Articular chondrocyte of knee joint (primary cell): ENCODE results near the gene ZNF232. TPM values are rescaled to one million over a fixed set of nuclear protein-coding genes. Genes with fewer than 3 reads are reported as not detected.

ENCODE experiments used
- small RNA-seq: library from RNA; depleted of rRNA; stranded (forward); fragments of <200 nt; gene quantifications from one replicate; pipeline ENCODE3, GENCODE V24; 2012
- total RNA-seq: library from RNA; depleted of rRNA; stranded (reverse); fragments of >200 nt; gene quantifications from 2 replicates; pipeline ENCODE4 v1.2.3, GENCODE V29; 2012

The ZNF232 gene
- total RNA-seq = 6.9 and 7.1 TPM in 2 replicates

DNA sequence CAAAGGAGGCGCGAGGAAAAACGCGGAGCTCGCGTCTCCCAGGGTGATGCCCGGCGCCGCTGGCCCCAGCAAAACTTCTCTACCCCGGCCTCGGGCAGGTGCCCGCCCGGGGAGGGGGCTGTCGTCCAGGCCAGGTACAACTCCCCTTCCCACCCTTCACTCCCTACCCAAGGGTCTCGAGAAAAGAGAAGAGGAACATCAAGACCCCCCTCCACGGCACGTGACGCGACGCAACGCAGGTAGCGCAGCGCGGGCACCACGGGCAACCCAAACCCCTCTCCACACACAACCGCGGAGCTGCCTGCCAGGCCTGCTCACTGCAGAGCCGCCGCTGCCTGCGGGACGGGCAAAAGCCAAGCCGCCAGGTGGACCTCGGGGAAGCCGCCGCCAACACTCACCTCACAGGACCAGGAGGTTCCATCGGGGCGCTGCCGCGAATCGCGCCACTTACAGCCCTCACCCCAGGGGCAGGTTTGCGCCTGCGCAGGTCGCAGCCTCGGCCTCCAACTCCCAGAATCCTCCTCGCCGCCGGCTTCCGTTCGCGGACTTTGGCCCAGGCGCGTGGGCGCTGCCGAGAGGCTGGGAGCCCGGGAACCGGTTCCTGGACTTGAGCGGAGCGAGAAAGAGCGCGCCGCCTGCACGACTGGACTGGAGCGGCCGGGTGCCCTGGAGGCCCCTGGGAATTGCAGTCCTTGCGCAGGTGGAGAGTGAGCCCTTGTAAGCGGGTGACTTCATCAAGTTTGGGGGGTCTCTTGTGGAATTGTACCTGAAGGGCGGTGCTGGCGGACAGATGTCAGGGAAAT, at the start of gene ZNF232:
Gene ZNF232 (minus strand): TSS at position 477 of the 803 bp plus-strand sequence. CDS start 56 bp downstream, at position 421.

DNA sequence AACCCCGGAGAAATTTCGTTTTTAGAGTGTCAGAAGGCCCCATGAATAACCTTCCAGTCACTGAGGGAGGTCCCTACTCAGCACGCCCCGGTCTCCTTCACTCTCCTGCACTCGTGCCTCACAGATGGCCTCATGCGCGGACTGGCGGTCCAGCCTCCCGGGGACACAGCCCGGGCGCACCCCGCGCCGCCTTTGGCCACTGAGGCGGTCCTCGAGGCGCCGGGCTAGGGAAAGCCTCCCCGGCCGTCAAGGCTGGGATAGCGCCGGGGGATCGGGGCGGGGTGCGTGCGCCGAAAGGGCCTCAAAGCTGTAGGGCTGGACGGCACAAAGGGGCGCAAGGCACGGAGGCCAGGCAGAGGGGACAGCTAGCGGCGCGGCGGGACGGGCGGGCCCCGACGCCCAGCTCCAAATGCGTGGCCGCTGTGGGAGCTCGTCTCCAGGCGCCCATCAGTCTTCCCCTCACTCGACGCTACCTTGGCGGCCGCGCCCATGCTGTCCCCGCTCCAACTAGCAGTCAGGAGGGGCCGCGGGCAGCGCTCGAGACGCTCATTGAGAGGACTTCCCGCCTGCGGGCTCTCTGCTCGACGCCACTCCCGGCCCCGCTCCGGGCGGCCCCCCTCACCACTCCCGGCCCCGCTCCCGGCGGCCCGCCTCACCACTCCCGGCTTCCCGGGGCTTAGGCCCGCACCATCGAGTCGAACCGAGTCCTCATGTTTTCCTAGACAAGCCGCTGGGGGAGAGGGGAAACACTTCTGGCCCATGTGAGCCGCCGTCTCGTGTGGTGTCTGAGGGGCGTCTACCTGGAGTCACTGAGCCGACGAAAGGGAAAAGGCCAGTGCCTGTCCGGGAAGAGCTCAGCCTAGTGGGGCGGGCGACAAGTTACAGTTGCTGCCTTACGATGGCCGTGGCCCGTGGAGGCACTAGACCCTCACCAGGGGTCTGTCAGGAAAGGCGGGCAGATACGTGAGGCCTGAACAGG, 4.3 kb upstream of the ZNF232 start, which contains the start of gene USP6:
Gene USP6 (plus strand): TSS at position 360 of the 979 bp plus-strand sequence. CDS start 14,336 bp downstream, outside the sequence.

DNA sequence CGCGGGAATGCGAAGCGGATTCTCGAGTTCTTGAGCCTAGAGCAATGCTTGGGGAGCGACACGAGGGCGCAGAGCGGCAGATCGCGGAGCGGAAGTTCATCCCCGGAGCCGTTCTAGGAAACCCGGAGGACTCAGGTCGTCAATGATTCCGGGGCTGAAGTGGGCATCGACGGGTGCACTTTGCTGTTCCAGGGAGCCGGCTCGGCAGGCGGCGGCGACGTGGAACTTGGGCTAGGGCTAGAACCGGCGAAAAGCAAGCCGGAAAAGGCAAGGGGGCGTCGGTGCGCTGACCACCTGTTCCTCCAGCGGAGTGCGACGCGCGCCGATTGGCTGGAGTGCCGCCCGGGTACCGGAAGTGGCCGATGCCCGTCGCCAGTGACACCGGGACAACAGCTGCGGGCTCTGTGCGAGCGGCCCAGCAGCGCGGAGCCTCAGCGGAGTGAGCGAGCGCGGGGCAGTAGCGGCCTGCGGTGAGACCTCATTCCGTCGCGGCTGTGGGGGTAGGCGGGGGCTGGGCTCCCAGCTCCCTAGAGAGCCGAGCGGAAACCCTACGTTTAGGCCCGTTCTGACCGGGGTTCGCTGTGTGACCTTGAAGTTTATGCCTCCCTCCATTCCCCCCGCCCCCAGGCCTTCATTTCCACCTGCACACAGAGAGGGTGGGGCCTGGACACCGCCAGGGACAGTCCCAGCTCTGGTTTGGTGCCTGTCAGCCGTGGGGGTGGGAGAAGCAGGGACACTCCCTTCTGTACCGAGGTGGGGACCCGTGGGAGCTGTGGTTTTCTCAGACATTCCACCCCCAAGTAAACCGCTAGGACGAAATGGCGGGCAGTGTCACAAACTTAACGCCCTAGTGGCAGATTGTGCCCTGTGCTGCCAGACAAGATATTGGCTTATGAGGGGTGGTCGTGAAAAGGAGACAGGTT, 33.3 kb downstream of the ZNF232 start, which contains the start of gene ZFP3:
Gene ZFP3 (plus strand): TSS at position 362 of the 923 bp plus-strand sequence. CDS start 13,038 bp downstream, outside the sequence.

Small RNA genes within 50 kb of the gene (small RNA-seq; reads per million reads assigned to genes)
- gene AC012146.4 = not detected

Other genes with a start within 250 kb of the ZNF232 start
- gene C17orf107, start 212.3 kb downstream of the ZNF232 start, total RNA-seq = 2.3 and 2.5 TPM in 2 replicates
- gene CHRNE, start 208.8 kb downstream of the ZNF232 start, total RNA-seq = 0.65 TPM in 2 replicates
- not detected in 2 replicates for gene GP1BA, start 179.6 kb downstream of the ZNF232 start, total RNA-seq
- gene SLC25A11, start 171.8 kb downstream of the ZNF232 start, total RNA-seq = 29.7 and 30.7 TPM in 2 replicates
- 20.5 and 21.3 TPM in 2 replicates for gene RNF167, start 171.6 kb downstream of the ZNF232 start, total RNA-seq
- gene PFN1, start 163.3 kb downstream of the ZNF232 start, total RNA-seq = 278 and 326 TPM in 2 replicates
- gene ENO3, start 160.8 kb downstream of the ZNF232 start, total RNA-seq = 0.76 and 1.6 TPM in 2 replicates
- gene SPAG7, start 144.1 kb downstream of the ZNF232 start, total RNA-seq = 31.1 and 38.2 TPM in 2 replicates
- 12.2 and 29.0 TPM in 2 replicates for gene CAMTA2, start 124.2 kb downstream of the ZNF232 start, total RNA-seq
- 0.22 and 0.39 TPM in 2 replicates for gene INCA1, start 114.4 kb downstream of the ZNF232 start, total RNA-seq
- gene KIF1C, start 113.9 kb downstream of the ZNF232 start, total RNA-seq = 44.1 and 60.1 TPM in 2 replicates
- gene SLC52A1, start 76.5 kb downstream of the ZNF232 start, total RNA-seq = not detected in 2 replicates
- 3.6 and 3.9 TPM in 2 replicates for gene ZFP3, start 33.4 kb downstream of the ZNF232 start, total RNA-seq
- gene USP6, start 4.2 kb upstream of the ZNF232 start, total RNA-seq = under 0.01 and 0.78 TPM in 2 replicates
- 11.4 and 11.8 TPM in 2 replicates for gene ZNF594, start 80.0 kb upstream of the ZNF232 start, total RNA-seq
- not detected in 2 replicates for gene SCIMP, start 123.0 kb upstream of the ZNF232 start, total RNA-seq
- 55.7 and 59.5 TPM in 2 replicates for gene RABEP1, start 170.4 kb upstream of the ZNF232 start, total RNA-seq